ENCODE data around the gene ATP6V1A. TPM values are rescaled to one million over a fixed set of nuclear protein-coding genes. Genes with fewer than 3 reads are reported as not detected.
"Not testable (repeated sequence)": the region's sequence is repeated elsewhere in the genome, so short reads cannot be mapped to it uniquely, and the experiment has no call there.

ATP6V1A gene
- total RNA-seq, 1 experiment from 2014 or later, result 73.2 TPM

GRCh38 chr3:113819866-113820265 is 73.0 kb downstream of the ATP6V1A start:
- DNase-seq (ENCODE audit: low read depth), result no peak

GRCh38 chr3:113825090-113825489 is 78.3 kb downstream of the ATP6V1A start:
- peak; percentile 58 for DNase-seq (ENCODE audit: low read depth)

- no peak for DNase-seq (ENCODE audit: low read depth)
These were observed 81.8 kb downstream of the ATP6V1A start for GRCh38 chr3:113828600-113828999.

GRCh38 chr3:113829576-113830354 is 82.9 kb downstream of the ATP6V1A start:
- DNase-seq (ENCODE audit: low read depth), result no peak

GRCh38 chr3:113831103-113831355 is 84.2 kb downstream of the ATP6V1A start:
- DNase-seq (ENCODE audit: low read depth), result no peak

- no peak for DNase-seq (ENCODE audit: low read depth)
These were observed 85.8 kb downstream of the ATP6V1A start for GRCh38 chr3:113832477-113833164.

- DNase-seq (ENCODE audit: low read depth), result no peak
These were observed 88.1 kb downstream of the ATP6V1A start for GRCh38 chr3:113834983-113835382.

- peak; percentile 86 for DNase-seq (ENCODE audit: low read depth)
These were observed 91.9 kb downstream of the ATP6V1A start, which contains the start of gene GRAMD1C for GRCh38 chr3:113838631-113839209. Gene GRAMD1C, plus strand, starts transcription at chr3:113838788. Its CDS starts 122 bp downstream, at chr3:113838910.

GRCh38 chr3:113839551-113839950 is 92.7 kb downstream of the ATP6V1A start:
- DNase-seq (ENCODE audit: low read depth), result no peak

GRCh38 chr3:113844622-113845222 is 97.9 kb downstream of the ATP6V1A start:
- DNase-seq (ENCODE audit: low read depth), result peak; percentile 24

GRCh38 chr3:113847247-113847646 is 100.4 kb downstream of the ATP6V1A start:
- no peak for DNase-seq (ENCODE audit: low read depth)

GRCh38 chr3:113847664-113848461 is 101.0 kb downstream of the ATP6V1A start:
- DNase-seq (ENCODE audit: low read depth), result no peak

- not testable (repeated sequence) for DNase-seq (ENCODE audit: low read depth)
These were observed 102.2 kb downstream of the ATP6V1A start for GRCh38 chr3:113849071-113849470.

- not testable (repeated sequence) for DNase-seq (ENCODE audit: low read depth)
These were observed 103.0 kb downstream of the ATP6V1A start for GRCh38 chr3:113849841-113850240.

GRCh38 chr3:113850391-113850790 is 103.6 kb downstream of the ATP6V1A start:
- not testable (repeated sequence) for DNase-seq (ENCODE audit: low read depth)

GRCh38 chr3:113852506-113852905 is 105.7 kb downstream of the ATP6V1A start:
- DNase-seq (ENCODE audit: low read depth), result no peak

Other genes with a start within 250 kb of the ATP6V1A start
- gene SPICE1, start 231.9 kb upstream of the ATP6V1A start, total RNA-seq (2014; rRNA removed; shearing (Covaris generic)), result 7.2 and 8.0 TPM in 2 replicates
- 0.02 and 0.07 TPM in 2 replicates for gene SIDT1, start 214.5 kb upstream of the ATP6V1A start, total RNA-seq (2014; rRNA removed; shearing (Covaris generic))
- 7.4 and 8.8 TPM in 2 replicates for gene USF3, start 50.4 kb upstream of the ATP6V1A start, total RNA-seq (2014; rRNA removed; shearing (Covaris generic))
- 351 and 605 TPM in 2 replicates for gene NAA50, start 786 bp upstream of the ATP6V1A start, total RNA-seq (2014; rRNA removed; shearing (Covaris generic))
- 2.4 TPM in 2 replicates for gene GRAMD1C, start 91.8 kb downstream of the ATP6V1A start, total RNA-seq (2014; rRNA removed; shearing (Covaris generic))
- 3.0 and 3.9 TPM in 2 replicates for gene ZDHHC23, start 201.0 kb downstream of the ATP6V1A start, total RNA-seq (2014; rRNA removed; shearing (Covaris generic))

Measured in HT1080 (cell line).